GM20431 (cell line): ENCODE results near the gene TMC1.

Experiments
- in situ Hi-C: fragments of 300-500 bp; cut with MseI, MboI; formaldehyde crosslinking; loops from one replicate; pipeline ENCODE4 v1.15.0; 2020; ENCODE audit warnings: low sequenced_read_pairs; ENCODE audit not compliant: unreplicated experiment

Gene TMC1

DNA sequence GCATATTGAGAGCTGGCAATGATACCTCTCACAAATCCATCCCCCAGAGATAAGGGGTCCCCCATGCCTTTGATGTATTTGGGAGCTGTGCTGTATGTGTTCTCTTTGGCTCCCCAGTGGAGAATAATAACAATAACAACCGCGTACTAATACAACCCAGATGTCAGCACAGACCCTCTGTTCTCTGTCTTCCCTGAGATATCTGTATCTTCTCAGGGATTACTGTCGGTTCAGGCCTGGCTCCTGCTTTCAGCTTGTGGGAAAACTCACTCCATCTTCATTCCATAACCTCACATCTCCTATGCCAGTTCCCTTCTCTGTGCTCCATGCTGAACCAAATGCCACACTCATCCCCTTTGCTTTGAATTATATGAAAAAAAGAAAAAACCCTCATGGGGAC lies 76.2 kb downstream of the TMC1 start:
- in situ Hi-C loops = loop anchor here (25.0 kb wide), 1 partner anchor 560 kb away; no protein-coding TSS in a partner anchor

DNA sequence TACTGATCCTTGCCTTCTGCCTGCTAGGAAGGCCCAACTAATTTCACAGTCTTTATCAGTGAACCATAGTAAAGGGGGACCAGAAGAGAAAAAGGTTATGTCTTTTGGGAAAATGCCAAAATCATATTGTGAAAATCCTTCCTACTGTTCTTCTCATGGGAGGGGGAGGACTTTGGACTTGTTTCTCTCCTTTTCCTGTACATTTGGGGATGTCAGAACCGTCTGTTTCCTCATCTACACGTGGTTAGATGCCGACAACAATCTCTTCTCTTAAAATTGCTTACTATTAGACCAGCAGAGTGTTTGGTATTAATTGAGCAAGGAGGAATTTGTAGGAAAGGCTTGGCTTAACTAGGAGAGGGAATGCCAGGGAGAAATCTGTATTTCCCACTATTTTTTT lies 77.2 kb downstream of the TMC1 start:
- in situ Hi-C loops = loop anchor here (25.0 kb wide), 1 partner anchor 561 kb away; no protein-coding TSS in a partner anchor

DNA sequence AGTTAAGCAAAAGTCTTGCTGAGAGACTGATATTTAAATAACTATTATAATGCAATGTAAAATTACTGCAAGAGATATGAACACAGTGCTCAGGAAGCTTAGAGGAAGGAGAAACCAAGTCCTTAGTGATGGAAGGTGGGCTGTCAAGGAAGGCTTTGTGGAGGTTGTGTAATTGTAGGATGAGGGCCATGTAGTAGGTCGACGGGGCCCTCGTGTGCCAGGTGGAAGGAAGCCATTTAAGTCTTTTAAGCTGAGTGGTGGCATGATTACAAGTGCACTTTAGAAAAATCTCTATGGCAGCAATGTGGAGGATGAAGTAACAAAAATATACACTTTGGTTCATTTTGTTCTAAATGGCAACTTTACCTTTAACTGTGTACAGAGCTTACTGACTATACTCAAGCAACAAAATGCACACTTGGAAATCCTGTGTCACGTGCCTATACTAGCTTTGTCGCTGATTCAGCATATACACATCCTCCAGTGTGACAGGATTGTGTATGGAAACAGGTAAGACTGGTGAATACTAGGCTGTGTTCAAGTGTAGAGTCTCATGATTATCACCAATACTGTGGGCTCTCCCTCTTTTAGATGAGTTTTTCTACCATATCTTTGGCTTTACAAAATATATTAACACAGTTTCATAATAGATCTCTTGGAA lies 78.6 kb downstream of the TMC1 start:
- in situ Hi-C loops = loop anchor here (25.0 kb wide), 2 partner anchors 212 to 563 kb away; no protein-coding TSS in a partner anchor

DNA sequence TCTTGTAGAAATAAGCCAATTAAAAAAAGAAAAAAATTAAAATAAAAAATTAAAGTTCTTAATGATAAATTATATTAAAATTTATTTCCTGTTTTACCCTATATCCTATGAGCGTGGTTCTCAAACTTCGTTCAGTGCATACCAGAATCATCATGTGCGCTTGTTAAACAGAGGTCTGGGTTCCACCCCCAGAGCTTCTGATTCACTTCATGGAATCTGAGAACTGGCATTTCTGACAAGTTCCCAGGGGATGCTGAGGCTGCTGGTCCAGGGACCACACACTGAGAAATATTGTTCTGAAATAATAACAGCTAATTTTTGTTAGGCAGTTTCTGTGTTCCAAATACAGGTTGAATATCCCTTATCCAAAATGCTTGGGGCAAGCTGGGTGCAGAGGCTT lies 79.3 kb downstream of the TMC1 start:
- in situ Hi-C loops = loop anchor here (25.0 kb wide), 1 partner anchor 212 kb away; no protein-coding TSS in a partner anchor

DNA sequence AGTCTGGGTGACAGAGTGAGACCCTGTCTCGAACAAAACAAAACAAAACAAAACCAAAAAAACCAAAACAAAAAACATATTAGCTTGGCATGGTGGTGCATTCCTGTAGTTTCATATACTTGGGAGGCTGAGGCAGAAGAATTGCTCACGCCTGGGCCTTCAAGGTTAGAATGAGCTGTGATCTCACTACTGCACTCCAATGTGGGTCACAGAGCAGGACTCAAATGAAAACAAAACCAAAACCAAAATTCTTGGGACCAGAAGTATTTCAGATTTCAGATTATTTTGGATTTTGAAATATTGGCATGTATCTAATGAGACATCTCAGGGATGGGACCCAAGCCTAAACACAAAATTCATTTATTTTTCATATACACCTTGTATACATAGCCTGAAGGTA lies 80.2 kb downstream of the TMC1 start:
- in situ Hi-C loops = loop anchor here (25.0 kb wide), 1 partner anchor 211 kb away; no protein-coding TSS in a partner anchor

DNA sequence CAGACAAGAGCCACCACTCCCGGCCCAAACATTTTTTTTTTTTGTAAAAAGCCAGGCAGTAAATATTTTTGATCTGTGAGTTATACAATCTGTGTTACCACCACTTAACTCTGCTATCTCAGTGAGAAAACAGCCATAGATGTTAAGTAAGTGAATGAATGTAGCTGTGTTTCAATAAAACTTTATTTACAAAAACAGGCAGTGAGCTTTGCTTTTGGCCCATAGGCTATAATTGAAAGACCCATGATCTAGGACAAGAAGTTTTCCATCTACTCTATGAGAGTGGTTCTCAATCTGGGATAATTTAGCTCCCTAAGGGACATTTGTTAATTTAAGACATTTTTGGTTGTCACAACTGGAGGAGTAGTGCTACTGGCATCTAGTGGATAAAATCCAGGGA lies 91.0 kb downstream of the TMC1 start:
- in situ Hi-C loops = loop anchor here (25.0 kb wide), 1 partner anchor 200 kb away; no protein-coding TSS in a partner anchor

DNA sequence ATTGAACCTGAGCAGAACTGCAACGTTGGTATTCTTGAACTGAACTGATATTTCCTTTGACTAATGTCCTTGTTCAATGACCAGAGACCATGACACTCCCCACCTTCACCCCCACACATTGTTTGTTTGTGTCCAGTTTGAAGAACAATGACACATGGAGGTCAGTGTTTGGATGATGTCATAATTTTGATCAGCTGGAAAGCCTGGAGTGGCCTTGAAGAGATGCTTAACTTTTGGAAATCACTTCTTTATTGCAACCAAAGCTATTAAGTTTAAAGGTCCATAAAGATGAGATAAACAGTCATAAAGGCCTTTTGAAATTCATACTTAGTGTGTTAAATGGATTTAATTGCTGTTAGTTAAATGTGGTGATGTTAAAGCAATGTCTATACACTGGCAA lies 92.7 kb downstream of the TMC1 start:
- in situ Hi-C loops = loop anchor here (25.0 kb wide), 1 partner anchor 198 kb away; no protein-coding TSS in a partner anchor

DNA sequence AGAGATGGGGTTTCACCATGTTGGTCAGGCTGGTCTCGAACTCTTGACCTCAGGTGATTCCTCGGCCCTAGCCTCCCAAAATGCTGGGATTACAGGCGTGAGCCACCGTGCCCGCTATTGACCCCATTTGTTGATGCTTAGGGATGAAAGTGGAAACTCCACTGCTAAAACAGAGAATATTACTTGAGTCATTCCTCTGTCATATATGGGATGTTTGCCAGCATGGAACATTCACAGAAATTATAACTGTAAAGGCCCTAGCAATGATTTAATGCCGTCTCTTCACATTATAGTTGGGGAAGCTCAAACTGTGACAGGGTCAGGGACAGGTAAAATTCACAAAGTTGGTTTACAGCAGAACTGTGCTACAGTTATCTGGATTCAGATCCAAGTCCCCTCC lies 94.5 kb downstream of the TMC1 start:
- in situ Hi-C loops = loop anchor here (25.0 kb wide), 1 partner anchor 196 kb away; no protein-coding TSS in a partner anchor

DNA sequence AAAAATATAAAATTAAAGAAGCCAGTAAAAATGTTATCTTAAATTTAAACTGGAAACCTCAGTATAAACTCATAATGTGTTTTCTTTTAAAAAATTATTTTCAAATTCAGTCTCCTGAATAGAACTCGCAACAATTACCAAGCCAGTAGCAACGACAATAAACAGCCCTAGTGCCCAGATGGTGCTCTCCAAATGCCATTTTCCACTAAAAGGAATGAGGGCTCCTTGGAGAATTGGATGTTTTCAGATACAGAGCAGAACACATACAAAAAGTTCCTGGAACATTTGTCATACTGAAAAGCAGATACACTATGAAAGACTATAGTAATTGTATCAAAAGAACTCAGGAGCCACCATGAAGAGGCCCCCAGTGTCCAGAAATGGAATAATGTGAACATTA lies 97.4 kb downstream of the TMC1 start:
- in situ Hi-C loops = loop anchor here (25.0 kb wide), 1 partner anchor 193 kb away; no protein-coding TSS in a partner anchor

DNA sequence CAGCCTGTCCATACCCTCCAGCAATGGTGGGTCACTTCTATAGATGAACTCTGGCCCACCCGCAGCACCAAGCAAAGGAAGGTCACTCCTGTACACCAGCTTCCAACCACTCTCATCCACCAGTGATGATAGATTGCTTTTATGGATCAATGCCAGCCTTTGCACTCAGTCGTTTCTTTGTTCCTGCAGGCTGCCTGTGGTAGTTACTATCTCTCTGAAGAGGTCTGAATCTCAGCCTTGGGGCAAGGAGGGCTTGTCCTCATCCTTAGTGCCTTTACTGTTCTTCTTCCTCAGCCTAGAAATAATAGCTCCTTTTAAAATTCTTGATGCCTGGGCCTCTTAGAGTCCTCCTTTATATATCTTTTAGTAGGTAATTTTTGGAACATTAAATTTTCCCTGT lies 100.8 kb downstream of the TMC1 start:
- in situ Hi-C loops = loop anchor here (25.0 kb wide), 1 partner anchor 190 kb away; no protein-coding TSS in a partner anchor

DNA sequence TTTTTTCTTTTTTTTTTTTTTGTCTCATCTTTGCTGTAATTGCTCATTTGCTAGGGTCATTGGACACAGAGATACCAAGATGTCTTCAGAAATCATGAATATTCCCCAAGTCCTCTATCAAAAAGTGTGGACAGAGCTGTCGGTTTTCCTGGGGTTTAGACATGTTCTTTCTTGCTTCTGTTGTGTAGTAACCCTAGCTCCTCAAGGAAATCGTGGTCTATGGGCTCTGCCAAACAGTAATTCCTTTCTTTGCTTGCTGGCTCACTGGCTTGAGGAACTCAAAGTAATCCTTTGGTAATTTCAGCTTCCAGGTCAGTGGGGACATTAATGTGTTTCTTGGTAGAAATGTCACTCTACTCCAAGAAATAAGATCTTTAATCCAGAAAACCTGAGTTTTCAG lies 101.7 kb downstream of the TMC1 start:
- in situ Hi-C loops = loop anchor here (25.0 kb wide), 1 partner anchor 189 kb away; no protein-coding TSS in a partner anchor

DNA sequence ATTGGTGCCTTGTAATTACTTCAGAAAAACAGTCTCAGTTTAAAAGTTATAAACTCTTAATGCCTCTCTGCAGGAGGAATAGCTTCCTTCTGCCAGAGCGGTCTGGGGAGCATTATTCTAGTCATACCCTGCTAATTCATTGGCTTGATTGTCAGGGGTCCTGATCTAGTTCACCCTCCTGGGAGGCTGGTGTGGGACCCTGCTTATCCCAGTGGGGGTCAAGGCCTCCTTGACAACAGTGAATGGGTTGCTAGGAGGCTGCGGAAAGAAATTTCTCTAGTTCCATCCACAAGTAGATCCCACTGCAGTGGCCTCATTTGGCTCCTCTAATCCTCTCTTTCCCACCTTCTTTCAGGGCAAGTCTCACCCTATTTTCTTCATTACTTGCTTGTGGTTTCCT lies 105.7 kb downstream of the TMC1 start:
- in situ Hi-C loops = no loop called here

DNA sequence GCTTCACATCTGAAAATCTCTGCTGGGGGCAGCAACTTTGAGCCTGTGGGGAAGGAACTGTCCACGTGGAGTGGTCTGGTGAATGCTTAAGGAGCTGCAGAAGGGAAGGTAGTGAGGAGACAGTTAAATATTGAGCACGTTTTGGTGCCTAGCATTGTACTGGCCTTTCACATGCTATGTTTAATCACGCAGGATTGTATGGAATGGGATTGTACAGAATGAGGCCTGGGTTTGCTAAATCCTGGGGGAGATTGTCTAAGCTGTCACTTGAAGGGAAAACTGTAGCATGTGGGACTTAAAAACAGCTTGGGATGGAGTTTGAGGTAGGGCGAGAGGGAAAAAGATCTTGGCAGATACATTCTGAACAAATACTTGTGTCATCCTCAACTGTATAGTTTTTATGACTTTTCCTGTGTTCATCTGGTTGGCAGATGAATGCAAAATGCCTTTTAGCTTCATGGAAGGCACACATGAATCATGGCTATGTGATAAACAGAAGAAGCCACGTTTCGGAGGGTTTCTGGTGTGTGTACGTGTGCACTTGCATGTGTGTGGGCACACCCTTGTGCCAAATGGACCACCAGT lies 106.6 kb downstream of the TMC1 start:
- in situ Hi-C loops = no loop called here

DNA sequence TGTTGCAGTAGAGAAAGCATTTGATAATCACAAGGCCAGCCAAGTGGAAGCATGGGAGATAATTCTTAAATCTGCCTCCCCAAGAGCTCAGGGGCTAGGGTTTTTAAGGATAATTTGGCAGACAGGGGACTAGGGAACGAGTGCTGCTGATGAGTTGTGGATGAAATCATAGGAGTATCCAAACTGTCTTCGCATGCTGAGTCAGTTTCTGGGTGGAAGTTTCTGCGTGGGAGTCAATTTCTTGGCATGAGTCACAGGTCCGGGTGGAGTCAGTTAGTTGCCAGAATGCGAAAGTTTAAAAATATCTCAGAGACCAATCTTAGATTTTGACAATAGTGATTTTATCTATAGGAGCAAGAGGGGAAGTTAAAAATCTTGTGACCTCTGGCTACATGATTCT lies 112.6 kb downstream of the TMC1 start:
- in situ Hi-C loops = no loop called here

DNA sequence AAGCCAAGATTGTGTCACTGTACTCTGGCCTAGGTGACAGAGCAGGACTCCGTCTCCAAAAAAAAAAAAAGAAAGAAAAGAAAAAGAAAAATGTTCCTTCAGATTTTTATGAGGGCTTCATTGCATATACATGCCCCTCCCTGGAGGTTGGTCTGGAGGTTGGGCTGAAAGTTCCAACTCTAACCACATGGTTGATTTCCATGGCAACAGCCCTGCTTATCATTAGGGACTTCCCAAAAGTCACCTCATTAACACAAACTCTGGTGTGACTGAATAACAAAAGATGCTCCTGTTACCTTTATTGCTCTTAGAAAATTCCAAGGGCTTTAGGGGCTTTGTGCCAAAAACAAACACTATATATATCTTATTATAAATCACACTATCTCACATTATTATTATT lies 113.8 kb downstream of the TMC1 start:
- in situ Hi-C loops = no loop called here

DNA sequence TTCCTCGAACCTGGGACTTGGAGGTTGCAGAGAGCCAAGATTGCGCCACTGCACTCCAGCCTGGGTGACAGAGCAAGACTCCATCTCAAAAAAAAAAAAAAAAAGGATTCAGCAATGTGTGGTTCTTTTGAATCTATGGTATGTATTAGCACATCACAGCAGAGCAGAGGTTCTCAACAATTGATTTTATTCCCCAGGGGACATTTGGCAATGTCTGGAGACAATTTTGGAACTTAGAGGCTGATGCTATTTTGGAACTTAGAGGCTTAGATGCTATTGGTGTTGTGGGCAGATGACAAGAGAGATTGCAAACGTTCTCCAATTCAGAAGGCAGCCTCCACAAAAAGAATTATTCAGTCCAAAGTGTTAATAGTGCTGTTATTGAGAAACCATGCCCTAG lies 115.2 kb downstream of the TMC1 start:
- in situ Hi-C loops = no loop called here

DNA sequence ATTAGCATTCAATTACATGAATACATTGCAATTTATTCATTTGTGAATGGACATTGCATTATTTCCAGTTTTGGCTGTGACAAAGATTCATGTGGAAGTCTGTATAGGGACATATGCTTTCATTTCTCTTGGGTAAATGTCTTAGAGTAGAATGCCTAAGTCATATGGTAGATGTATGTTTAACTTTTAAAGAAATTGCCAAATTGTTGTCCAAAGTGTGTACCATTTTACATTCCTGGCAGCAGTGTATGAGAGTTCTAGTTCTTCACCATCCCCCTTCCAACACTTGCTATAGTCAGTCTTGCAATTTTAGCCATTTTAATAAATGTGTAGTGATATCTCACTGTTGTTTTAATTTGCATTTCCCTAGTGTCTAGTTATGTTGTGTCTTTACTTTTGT lies 122.2 kb downstream of the TMC1 start:
- in situ Hi-C loops = no loop called here

DNA sequence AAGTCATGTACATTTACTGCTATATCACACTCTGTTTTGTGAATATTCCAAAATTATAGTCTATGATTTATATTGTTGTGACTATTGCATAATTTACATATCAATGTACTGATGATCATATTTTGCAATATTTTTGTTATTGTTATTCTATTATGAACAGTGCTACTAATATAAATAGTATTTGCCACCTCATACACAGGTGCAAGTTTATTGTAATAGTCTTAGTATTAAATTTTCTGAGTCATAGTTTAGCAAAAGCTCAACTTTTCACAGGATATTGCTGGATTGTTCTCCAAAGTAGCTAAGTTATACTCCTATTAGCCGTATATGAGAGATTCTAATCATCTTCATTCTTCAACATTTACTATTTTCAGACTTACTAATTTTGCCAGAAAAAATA lies 124.7 kb downstream of the TMC1 start:
- in situ Hi-C loops = no loop called here

DNA sequence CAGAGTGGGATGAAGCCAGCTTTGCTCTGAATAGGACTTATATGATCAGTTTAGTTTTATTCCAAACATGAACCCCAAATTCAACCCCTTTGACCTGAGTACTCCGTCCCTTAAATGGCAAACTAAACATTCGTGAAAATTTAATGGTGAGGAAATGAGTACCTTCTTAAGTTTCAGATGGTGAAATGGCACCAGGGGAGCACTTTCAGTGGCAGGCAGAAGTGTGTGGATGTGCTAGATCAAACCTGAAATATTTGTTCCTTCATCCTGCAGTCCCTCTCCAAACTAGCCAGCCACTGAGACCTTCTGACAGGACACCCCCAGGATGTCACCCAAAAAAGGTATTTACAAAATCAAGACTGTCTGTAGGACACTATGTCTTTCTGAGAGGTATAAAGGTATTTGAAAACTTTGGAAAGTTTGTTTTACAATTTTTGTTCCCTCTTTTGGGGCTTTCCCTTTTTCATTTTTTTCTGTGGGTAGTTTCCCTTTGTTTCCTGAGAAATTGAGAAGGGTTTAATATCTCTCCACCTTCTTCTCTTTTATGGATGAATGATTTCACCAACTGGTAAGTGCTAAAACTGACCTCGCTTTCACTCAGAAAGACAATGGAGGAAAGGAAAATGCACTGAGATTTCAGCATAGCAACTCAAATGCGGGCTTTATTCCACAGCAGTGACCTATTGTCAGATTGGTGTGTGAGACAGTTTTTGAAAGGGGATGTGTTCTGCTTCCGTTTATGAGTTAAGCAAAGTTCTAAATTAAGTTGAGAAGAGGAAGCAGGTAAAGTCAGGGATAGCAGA lies 127.1 kb downstream of the TMC1 start:
- in situ Hi-C loops = no loop called here

DNA sequence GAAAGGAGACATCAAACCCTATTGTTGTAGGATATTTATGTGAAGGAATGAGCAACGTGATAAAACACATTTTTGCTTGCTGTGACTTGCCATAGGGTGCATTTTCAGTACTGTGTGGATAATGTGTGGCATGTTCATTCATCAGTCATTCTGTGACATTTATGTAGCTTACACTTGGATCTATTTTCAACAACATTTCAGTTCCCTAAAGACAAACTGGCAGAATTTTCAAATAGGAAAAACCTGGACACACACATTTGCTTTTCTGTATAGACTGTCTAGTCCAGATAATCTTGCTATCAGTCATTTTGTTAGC lies 127.7 kb downstream of the TMC1 start:
- in situ Hi-C loops = no loop called here

DNA sequence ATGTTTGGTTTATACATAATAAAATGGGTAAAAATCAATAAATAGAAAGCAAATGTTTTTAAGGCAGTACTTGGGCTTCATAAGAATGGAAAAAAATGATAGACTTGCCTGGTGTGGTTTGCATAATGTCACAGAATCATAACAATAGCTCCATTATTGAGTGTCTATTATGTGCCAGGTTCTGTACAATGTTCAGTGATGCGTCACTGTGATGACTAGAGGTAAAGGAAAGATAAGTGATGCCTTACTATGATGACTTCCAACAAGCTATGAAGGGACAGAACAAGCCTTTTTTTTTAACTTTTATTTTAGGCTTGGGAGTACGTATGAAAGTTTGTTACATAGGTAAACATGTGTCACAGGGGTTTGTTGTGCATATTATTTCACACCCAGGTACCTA lies 128.8 kb downstream of the TMC1 start:
- in situ Hi-C loops = no loop called here
